Measurements from ENCODE around the gene LCORL.

DNA sequence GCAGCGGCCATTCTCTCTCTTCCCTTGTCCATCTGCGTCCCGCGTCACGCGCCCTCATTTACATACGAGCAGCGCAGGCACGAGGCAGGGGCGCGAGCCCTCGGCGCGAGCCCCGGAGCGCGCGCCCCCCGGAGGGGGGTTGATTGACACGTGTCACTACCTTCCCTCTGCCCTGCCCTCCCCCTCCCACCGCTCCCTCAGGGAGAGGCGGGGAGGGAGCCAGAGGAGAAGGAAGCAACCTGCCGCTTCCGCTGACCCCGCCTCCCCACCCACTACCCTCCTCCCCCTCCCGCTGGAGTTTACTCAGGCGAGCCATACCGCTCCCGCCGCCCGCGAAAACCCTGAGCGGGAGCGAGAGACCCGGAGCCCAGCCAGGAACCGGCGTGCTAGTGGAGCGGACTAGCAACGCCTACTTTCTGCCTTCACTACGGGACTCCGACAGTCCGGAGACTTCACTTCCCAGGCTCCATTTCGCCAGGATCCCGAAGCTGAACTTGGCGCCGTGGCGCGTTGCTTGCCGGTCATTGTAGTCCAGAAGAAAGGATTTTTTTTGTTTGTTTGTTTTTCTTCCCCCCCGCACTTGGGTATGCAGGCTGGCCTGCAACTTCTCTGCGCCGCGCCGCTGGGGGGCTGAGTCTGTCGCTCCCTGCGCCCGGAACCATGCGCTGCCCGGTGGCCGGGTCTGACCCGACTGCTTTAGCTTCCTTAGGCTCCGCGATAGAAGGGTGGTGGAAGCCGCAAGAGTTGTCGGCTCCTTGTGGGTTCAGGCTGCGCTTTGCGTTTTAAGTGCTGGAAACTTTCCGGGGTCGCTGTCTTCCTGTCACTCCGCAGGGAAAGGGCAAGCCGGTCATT lies at the start of gene LCORL:
- TF ChIP-seq POLR2AphosphoS5 (IDR thresholded peaks at IDR 0.05) = peak; percentile 37 to 44 (median 39)
- TF ChIP-seq, protein P1, sequence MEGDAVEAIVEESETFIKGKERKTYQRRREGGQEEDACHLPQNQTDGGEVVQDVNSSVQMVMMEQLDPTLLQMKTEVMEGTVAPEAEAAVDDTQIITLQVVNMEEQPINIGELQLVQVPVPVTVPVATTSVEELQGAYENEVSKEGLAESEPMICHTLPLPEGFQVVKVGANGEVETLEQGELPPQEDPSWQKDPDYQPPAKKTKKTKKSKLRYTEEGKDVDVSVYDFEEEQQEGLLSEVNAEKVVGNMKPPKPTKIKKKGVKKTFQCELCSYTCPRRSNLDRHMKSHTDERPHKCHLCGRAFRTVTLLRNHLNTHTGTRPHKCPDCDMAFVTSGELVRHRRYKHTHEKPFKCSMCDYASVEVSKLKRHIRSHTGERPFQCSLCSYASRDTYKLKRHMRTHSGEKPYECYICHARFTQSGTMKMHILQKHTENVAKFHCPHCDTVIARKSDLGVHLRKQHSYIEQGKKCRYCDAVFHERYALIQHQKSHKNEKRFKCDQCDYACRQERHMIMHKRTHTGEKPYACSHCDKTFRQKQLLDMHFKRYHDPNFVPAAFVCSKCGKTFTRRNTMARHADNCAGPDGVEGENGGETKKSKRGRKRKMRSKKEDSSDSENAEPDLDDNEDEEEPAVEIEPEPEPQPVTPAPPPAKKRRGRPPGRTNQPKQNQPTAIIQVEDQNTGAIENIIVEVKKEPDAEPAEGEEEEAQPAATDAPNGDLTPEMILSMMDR (IDR thresholded peaks at IDR 0.05) = peak in 1 of 3 donors; percentile 12

Data from breast epithelium (tissue), 3 donors.